GM21526 (cell line): ENCODE data around the gene SKAP2.
A peak's percentile ranks its signal among the peaks of the same experiment; 100 is the strongest.

Source experiments
- ATAC-seq: cut with Tn5 transposase; IDR thresholded peaks from one replicate; pipeline ENCODE4 v1.9.1; 2021; ENCODE audit warnings: moderate library complexity; ENCODE audit not compliant: unreplicated experiment, low FRiP score

Gene SKAP2

GRCh38 chr7:26698194-26698593 is 166.2 kb downstream of the SKAP2 start:
- ATAC-seq: no peak

- ATAC-seq: no peak
Observed at GRCh38 chr7:26696978-26697377, 167.4 kb downstream of the SKAP2 start.

GRCh38 chr7:26696161-26696560 is 168.2 kb downstream of the SKAP2 start:
- ATAC-seq: no peak

- ATAC-seq: no peak
Observed at GRCh38 chr7:26694713-26695112, 169.7 kb downstream of the SKAP2 start.

GRCh38 chr7:26694141-26694540 is 170.2 kb downstream of the SKAP2 start:
- no peak for ATAC-seq

GRCh38 chr7:26691886-26692285 is 172.5 kb downstream of the SKAP2 start:
- no peak for ATAC-seq

- ATAC-seq: no peak
Observed at GRCh38 chr7:26691406-26691805, 173.0 kb downstream of the SKAP2 start.

GRCh38 chr7:26690135-26690805 is 174.1 kb downstream of the SKAP2 start:
- ATAC-seq: no peak

- peak; percentile 79 for ATAC-seq
Observed at GRCh38 chr7:26688936-26689506, 175.4 kb downstream of the SKAP2 start.

- ATAC-seq: no peak
Observed at GRCh38 chr7:26688388-26688787, 176.0 kb downstream of the SKAP2 start.

- no peak for ATAC-seq
Observed at GRCh38 chr7:26687032-26687431, 177.4 kb downstream of the SKAP2 start.

- ATAC-seq: no peak
Observed at GRCh38 chr7:26686448-26686981, 177.9 kb downstream of the SKAP2 start.

- ATAC-seq: no peak
Observed at GRCh38 chr7:26685606-26686005, 178.8 kb downstream of the SKAP2 start.

- ATAC-seq: no peak
Observed at GRCh38 chr7:26684447-26684846, 179.9 kb downstream of the SKAP2 start.

GRCh38 chr7:26683277-26683676 is 181.1 kb downstream of the SKAP2 start:
- ATAC-seq: no peak

- no peak for ATAC-seq
Observed at GRCh38 chr7:26681819-26682418, 182.5 kb downstream of the SKAP2 start.

GRCh38 chr7:26680587-26680986 is 183.8 kb downstream of the SKAP2 start:
- ATAC-seq: no peak

- no peak for ATAC-seq
Observed at GRCh38 chr7:26675143-26675887, 189.1 kb downstream of the SKAP2 start.

- no peak for ATAC-seq
Observed at GRCh38 chr7:26673858-26674257, 190.5 kb downstream of the SKAP2 start.

- ATAC-seq: no peak
Observed at GRCh38 chr7:26673271-26673670, 191.1 kb downstream of the SKAP2 start.

- no peak for ATAC-seq
Observed at GRCh38 chr7:26670841-26671240, 193.5 kb downstream of the SKAP2 start.
